ENCODE results near the gene FAM222A. TPM values are rescaled to one million over a fixed set of nuclear protein-coding genes. Genes with fewer than 3 reads are reported as not detected.

The FAM222A gene
- total and polyA plus RNA-seq, 2 of the 4 experiments (the other 2 are of a cell fraction), result under 0.01 to 0.32 TPM

DNA sequence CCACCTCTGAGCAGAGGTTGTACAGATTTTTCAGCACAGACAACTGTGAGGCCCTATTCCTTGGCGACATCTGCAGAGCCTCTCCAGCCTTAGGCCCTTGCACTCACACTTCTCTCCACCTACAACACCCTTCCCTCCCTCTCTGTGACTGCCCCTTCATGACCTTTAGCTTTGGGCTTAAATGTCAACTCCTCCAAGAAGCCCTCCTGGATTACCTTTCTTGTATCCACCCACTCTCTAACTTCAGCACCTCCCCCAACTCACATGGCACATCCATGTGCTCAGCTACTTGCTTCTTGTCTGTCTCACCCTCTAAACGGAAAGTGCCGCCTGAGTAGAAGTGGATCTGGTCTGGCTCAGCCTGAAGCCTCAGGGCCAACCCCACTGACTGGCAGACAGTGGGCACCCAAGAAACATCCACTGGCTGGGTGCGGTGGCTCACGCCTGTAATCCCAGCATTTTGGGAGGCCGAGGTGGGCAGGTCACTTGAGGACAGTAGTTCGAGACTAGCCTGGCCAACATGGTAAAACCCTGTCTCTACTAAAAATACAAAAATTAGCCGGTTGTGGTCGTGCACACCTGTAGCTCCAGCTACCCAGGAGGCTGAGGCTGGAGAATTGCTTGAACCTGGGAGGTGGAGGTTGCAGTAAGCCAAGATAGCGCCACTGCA is 97.5 kb downstream of the FAM222A start:
- 88% methylated on average over 1 of the region's 10 CpGs; no CpG with 5 or more reads in 1 of the 2 experiments for WGBS, 2 experiments (ENCODE audit: extremely low coverage in 2 of 2, insufficient read length in 1 of 2)
- Histone ChIP-seq H3K14ac (replicated peaks; ENCODE audit: low read depth, low read length) (no peak overlapping the region), H3K27ac (ENCODE audit: insufficient read depth, low read length) (no peak overlapping the region), H4K20me1 (ENCODE audit: insufficient read depth, low read length) (no peaks in the 10 kb centered on the region), H2BK15ac (ENCODE audit: low read depth, low read length) (no peak overlapping the region), H4K91ac (ENCODE audit: insufficient read depth, low read depth, low read length) (no peak overlapping the region), H3K27me3 (ENCODE audit: control insufficient read depth, insufficient read depth, low read length) (no peaks in the 10 kb centered on the region), H4K8ac (ENCODE audit: low read depth in 2 of 2, low read length in 2 of 2) (no peak overlapping the region), H3K79me1 (ENCODE audit: low read depth in 1 of 2, low read length in 2 of 2) (no peaks in the 10 kb centered on the region), H2AFZ (replicated peaks; ENCODE audit: low read length, poor library complexity) (no peak overlapping the region), H3K56ac (ENCODE audit: extremely low read depth, insufficient read depth, low read length) (no peak overlapping the region), H3K23ac (ENCODE audit: low read depth, low read length) (no peak overlapping the region), H2AK9ac (replicated peaks; ENCODE audit: low read depth, low read length, poor library complexity) (no peak overlapping the region), H2BK20ac (ENCODE audit: low read depth, low read length) (no peak overlapping the region), H3K4me2 (ENCODE audit: low read depth, low read length) (no peak overlapping the region), H3K4me1 (ENCODE audit: control insufficient read depth, insufficient read depth, low read length) (no peaks in the 10 kb centered on the region), H4K5ac (ENCODE audit: low read depth, low read length) (no peak overlapping the region), H3K4ac (ENCODE audit: low read depth, low read length) (no peak overlapping the region), H3K9me3 (ENCODE audit: control insufficient read depth, insufficient read depth, low read length) (no peaks in the 10 kb centered on the region), H3K18ac (ENCODE audit: low read depth, low read length) (no peak overlapping the region), H3K4me3 (ENCODE audit: insufficient read depth, low read depth, low read length) (no peak overlapping the region), H3K9ac (ENCODE audit: low read depth, low read length) (no peak overlapping the region), H3K9me1 (ENCODE audit: insufficient read depth, low read length) (peaks cover 3% of the 10 kb centered on the region; the same call in 1 of the 2 replicates), H2BK5ac (ENCODE audit: low read depth, low read length, poor library complexity, severe bottlenecking) (no peak overlapping the region), H2AK5ac (ENCODE audit: low read depth, low read length) (no peak overlapping the region), H3K36me3 (ENCODE audit: control insufficient read depth, insufficient read depth, low read length) (no peaks in the 10 kb centered on the region), H2BK120ac (ENCODE audit: low read depth, low read length) (no peak overlapping the region)
- dilution Hi-C loops (cut with HindIII; ENCODE audit: low sequenced_read_pairs, unreplicated experiment) (no loop called here), in situ Hi-C loops (cut with MboI; ENCODE audit: low sequenced_read_pairs) (no loop called here), intact Hi-C loops (cut with micrococcal nuclease) (no loop called here)
- DNase-seq (no peak), ATAC-seq (ENCODE audit: low read depth) (no peak)
- POLR2A ChIA-PET (ENCODE audit: unreplicated experiment), result no interaction called here
- no peak for TF ChIP-seq CHD1 (IDR thresholded peaks at IDR 0.05; ENCODE audit: low read depth, low read length)
- no peak for TF ChIP-seq SMC3 (IDR thresholded peaks at IDR 0.05; ENCODE audit: low read depth, low read length)
- TF ChIP-seq NFE2L2 (IDR thresholded peaks at IDR 0.05; ENCODE audit: low read depth, low read length), result no peak
- no peak for TF ChIP-seq BHLHE40 (IDR thresholded peaks at IDR 0.05; ENCODE audit: low read depth, low read length)
- no peak for TF ChIP-seq FOS (IDR thresholded peaks at IDR 0.05; ENCODE audit: low read depth, low read length)
- no peak for TF ChIP-seq RCOR1 (IDR thresholded peaks at IDR 0.05; ENCODE audit: insufficient replicate concordance, low read length)
- TF ChIP-seq RAD21 (IDR thresholded peaks at IDR 0.05; ENCODE audit: low read length), result no peak
- no peak for TF ChIP-seq CTCF (conservative IDR thresholded peaks at IDR 0.05; ENCODE audit: low read depth, low read length)
- TF ChIP-seq ELK1 (IDR thresholded peaks at IDR 0.05; ENCODE audit: borderline replicate concordance, low read depth, low read length), result no peak
- no peak for TF ChIP-seq RFX5 (IDR thresholded peaks at IDR 0.05; ENCODE audit: low read depth, low read length)
- no TSS peak for BruUV-seq (replicated peaks)
- CTCF ChIA-PET, result no interaction called here
